A549 (cell line): ENCODE measurements around the gene ZFPM1. TPM values are rescaled to one million over a fixed set of nuclear protein-coding genes. Genes with fewer than 3 reads are reported as not detected.
A peak's percentile ranks its signal among the peaks of the same experiment; 100 is the strongest.

ENCODE experiments used
- ATAC-seq, 2 experiments: fragments of 200-7000 bp in 1 of 2; fragments of >200 bp in 1 of 2; cut with Nextera tagmentation in 1 of 2; cut with Tn5 transposase in 1 of 2; 3 replicates each; pipeline versions ENCODE4 v1.8.0 to v1.9.1; 2018 to 2020; ENCODE audit warnings: mild to moderate bottlenecking in 1 of 2, moderate library complexity in 1 of 2
- CTCF ChIA-PET: fragments of 300-600 bp; sonication (Branson Sonifier 250); formaldehyde crosslinking; extraction: SDS; loops from one replicate; lab custom pipeline; 2021; ENCODE audit warnings: antibody characterized with exemption, inconsistent platforms; lab: Yijun Ruan, JAX
- POLR2A ChIA-PET: fragments of 350-600 bp; formaldehyde crosslinking; extraction: SDS; loops from one replicate; lab custom pipeline; 2021; ENCODE audit warnings: antibody characterized with exemption, inconsistent platforms; lab: Yijun Ruan, JAX
- DNase-seq, 2 experiments: peaks; one replicate each; pipeline versions ENCODE4 v3.0.0 to v3.0.0-alpha.2; 2011 to 2016; ENCODE audit warnings: low read depth in 1 of 2, low spot score in 1 of 2
- FAIRE-seq: peaks from 2 replicates; lab custom pipeline; 2011; peaks lifted over from hg19 to GRCh38; lab: Jason Lieb, UNC
- H3K27ac ChIP-seq, 2 experiments: fragments of >200 bp; sonication (Bioruptor Twin); formaldehyde crosslinking; 3 replicates each; pipeline ENCODE4 v1.5.1; 2016 to 2017
- H3K4me1 ChIP-seq: fragments of >200 bp; sonication (Bioruptor Twin); formaldehyde crosslinking; 3 replicates; pipeline ENCODE4 v1.6.1; 2016
- H3K4me2 ChIP-seq: fragments of >200 bp; sonication (Bioruptor Twin); formaldehyde crosslinking; 3 replicates; pipeline ENCODE4 v1.6.1; 2016
- H3K4me3 ChIP-seq: fragments of >200 bp; sonication (Bioruptor Twin); formaldehyde crosslinking; 3 replicates; pipeline ENCODE4 v1.5.1; 2016
- H3K9me3 ChIP-seq: fragments of >200 bp; sonication (Bioruptor Twin); formaldehyde crosslinking; 3 replicates; pipeline ENCODE4 v1.6.1; 2016
- CBX2 ChIP-seq: fragments of 200-600 bp; sonication (generic); IDR thresholded peaks from 2 replicates; pipeline ENCODE4 v1.6.1; 2016; ENCODE audit warnings: low read depth, mild to moderate bottlenecking, borderline replicate concordance
- CEBPB ChIP-seq, 2 experiments: fragments of >200 bp in 1 of 2; sonication (Bioruptor Twin) in 1 of 2; formaldehyde crosslinking in 1 of 2; IDR thresholded peaks; 2 replicates each; pipeline ENCODE4 v1.6.1; 2012 to 2016
- CHD2 ChIP-seq: fragments of 150-350 bp; IDR thresholded peaks from 2 replicates; pipeline ENCODE4 v1.6.1; 2014; ENCODE audit warnings: low read length; ENCODE audit not compliant: partially characterized antibody
- EP300 ChIP-seq, 2 experiments: fragments of >200 bp; sonication (Bioruptor Twin); formaldehyde crosslinking; IDR thresholded peaks; 2 replicates in 1 of 2; 3 replicates in 1 of 2; pipeline ENCODE4 v1.6.1; 2016 to 2017
- ESRRA ChIP-seq: fragments of 150-350 bp; IDR thresholded peaks from 2 replicates; pipeline ENCODE4 v1.6.1; 2014; ENCODE audit warnings: mild to moderate bottlenecking, low read length, borderline replicate concordance
- GATA3 ChIP-seq: IDR thresholded peaks from 2 replicates; pipeline ENCODE4 v1.6.1; 2012; ENCODE audit warnings: borderline replicate concordance
- HOXB13 ChIP-seq: fragments of 250-450 bp; sonication (Bioruptor Pico); IDR thresholded peaks from 2 replicates; pipeline ENCODE4 v1.5.0; 2020; ENCODE audit warnings: low read depth, mild to moderate bottlenecking, moderate library complexity
- JUNB ChIP-seq: fragments of >200 bp; sonication (Bioruptor Twin); formaldehyde crosslinking; IDR thresholded peaks from 2 replicates; pipeline ENCODE4 v1.6.1; 2016
- KDM5A ChIP-seq: fragments of 200-600 bp; sonication (generic); IDR thresholded peaks from 2 replicates; pipeline ENCODE4 v1.6.1; 2016; ENCODE audit warnings: antibody characterized with exemption, mild to moderate bottlenecking
- MAFK ChIP-seq: fragments of 450-650 bp; IDR thresholded peaks from 2 replicates; pipeline ENCODE4 v1.6.1; 2014; ENCODE audit not compliant: partially characterized antibody
- NFE2L2 ChIP-seq: fragments of 150-350 bp; conservative IDR thresholded peaks from 2 replicates; pipeline ENCODE4 v1.6.1; 2014; ENCODE audit warnings: low read length
- NPAS2 ChIP-seq: fragments of 250-450 bp; sonication (Bioruptor Pico); IDR thresholded peaks from 2 replicates; pipeline ENCODE4 v1.8.0; 2022; ENCODE audit warnings: mild to moderate bottlenecking, moderate library complexity, borderline replicate concordance
- PHF8 ChIP-seq: fragments of 200-600 bp; sonication (generic); IDR thresholded peaks from 2 replicates; pipeline ENCODE4 v1.6.1; 2016; ENCODE audit warnings: low read depth, mild to moderate bottlenecking, antibody characterized with exemption, moderate library complexity, borderline replicate concordance
- RCOR1 ChIP-seq: fragments of 150-350 bp; IDR thresholded peaks from 2 replicates; pipeline ENCODE4 v1.6.1; 2014; ENCODE audit warnings: antibody characterized with exemption, low read length, low read depth
- RFX5 ChIP-seq: fragments of 450-650 bp; IDR thresholded peaks from 2 replicates; pipeline ENCODE4 v1.7.1; 2014; ENCODE audit warnings: antibody characterized with exemption, mild to moderate bottlenecking, moderate library complexity
- SMC3 ChIP-seq: fragments of >200 bp; sonication (Bioruptor Twin); formaldehyde crosslinking; IDR thresholded peaks from 3 replicates; pipeline ENCODE4 v1.6.1; 2018; ENCODE audit warnings: inconsistent platforms
- SREBF2 ChIP-seq: fragments of 450-650 bp; IDR thresholded peaks from 2 replicates; pipeline ENCODE4 v1.6.1; 2014; ENCODE audit warnings: mild to moderate bottlenecking, moderate library complexity
- ZC3H11A ChIP-seq: fragments of 450-650 bp; IDR thresholded peaks from 2 replicates; pipeline ENCODE4 v1.6.1; 2014; ENCODE audit warnings: antibody characterized with exemption, mild to moderate bottlenecking
- ZFP36 ChIP-seq: fragments of 450-650 bp; IDR thresholded peaks from 2 replicates; pipeline ENCODE4 v1.6.1; 2014; ENCODE audit warnings: borderline replicate concordance; ENCODE audit not compliant: partially characterized antibody
- WGBS: methylation state at CpG from one replicate; pipeline ENCODE4 v1.1.6; 2017; ENCODE audit errors: missing lambda C conversion rate; 5-methylcytosine and 5-hydroxymethylcytosine counted together
- polyA plus RNA-seq, 4 experiments: library from polyadenylated mRNA; depleted of rRNA in 3 of 4; stranded (reverse); fragments of >200 nt; fragmentation: RNase III in 1 of 4; extraction: RNeasy Plus Mini Kit Qiagen cat#74134 plus additional on column Dnase treatment in 1 of 4; gene quantifications; 2 replicates in 3 of 4; 3 replicates in 1 of 4; pipeline ENCODE4 v1.2.3, GENCODE V29; 2011 to 2017
- TF ChIP-seq, protein P1 (sequence below): fragments of >200 bp; sonication (Bioruptor Twin); formaldehyde crosslinking; IDR thresholded peaks from 3 replicates; pipeline ENCODE4 v1.6.1; 2016
- TF ChIP-seq, protein P2 (sequence below): IDR thresholded peaks from 2 replicates; pipeline ENCODE4 v1.6.1; 2012
- TF ChIP-seq, protein P3 (sequence below): IDR thresholded peaks from 2 replicates; pipeline ENCODE4 v1.6.1; 2012; ENCODE audit warnings: low read depth, borderline replicate concordance

The ZFPM1 gene
- polyA plus RNA-seq, 2 of the 4 experiments (the other 2 are of a cell fraction), result 0.36 to 2.5 TPM

DNA sequence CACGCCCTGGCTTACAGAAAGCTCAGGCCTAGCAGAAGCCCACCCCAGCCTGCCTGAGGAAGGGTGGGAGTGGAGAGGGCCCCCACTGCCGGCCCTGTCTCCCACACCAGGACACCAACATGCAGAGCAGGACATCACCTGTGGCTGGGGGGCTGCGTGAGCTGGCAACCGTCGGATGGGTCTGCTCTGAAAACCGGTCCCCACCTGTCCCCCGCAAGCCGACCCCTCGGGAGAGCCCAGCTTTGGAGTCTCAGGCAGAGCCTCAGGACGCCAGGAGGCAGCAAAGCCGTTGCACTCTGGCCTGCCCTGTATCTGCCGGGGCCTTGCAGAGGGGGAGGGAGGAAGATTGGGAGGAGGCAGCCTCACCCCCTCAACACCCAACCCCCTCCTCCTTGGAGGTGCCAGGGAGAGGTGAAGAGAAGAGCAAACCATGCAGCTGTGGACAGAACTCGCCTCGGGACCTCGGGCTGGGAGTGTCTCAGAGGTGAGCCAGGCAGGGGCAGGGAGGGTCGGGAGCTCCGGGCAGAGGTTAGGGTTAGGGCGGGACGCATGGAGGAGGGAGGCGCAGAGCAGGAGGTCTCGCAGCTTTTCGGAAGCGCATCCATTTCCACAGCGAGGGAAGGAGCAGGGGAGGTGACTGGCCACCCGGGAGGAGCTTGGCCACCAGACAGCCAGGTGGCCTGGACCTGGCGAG, 86.7 kb downstream of the ZFPM1 start:
- CTCF ChIA-PET, result interaction anchor here (1.1 to 2.2 kb wide), 4 partner anchors 9 to 72 kb away, joined by 3 to 12 read pairs (median 4); no protein-coding TSS in a partner anchor
- DNase-seq (no peak), ATAC-seq (peak; percentile 22 to 39; a peak in 4 of 6 replicates), FAIRE-seq (no peak)
- no peak for TF ChIP-seq ESRRA
- no peak for TF ChIP-seq EP300 (IDR thresholded peaks at IDR 0.05)
- no peak for TF ChIP-seq KDM5A
- TF ChIP-seq GATA3, result no peak
- TF ChIP-seq RFX5, result no peak
- no peak for TF ChIP-seq CHD2
- Histone ChIP-seq H3K4me2 (no peak overlapping the region), H3K4me1 (peaks cover 10% of the 10 kb centered on the region; the same call in 2 of the 3 replicates), H3K4me3 (no peak overlapping the region), H3K9me3 (peaks cover 31% of the 10 kb centered on the region), H3K27ac (no peak overlapping the region)
- WGBS, result 62% methylated on average over 17 of the region's 26 CpGs
- POLR2A ChIA-PET, result no interaction called here

DNA sequence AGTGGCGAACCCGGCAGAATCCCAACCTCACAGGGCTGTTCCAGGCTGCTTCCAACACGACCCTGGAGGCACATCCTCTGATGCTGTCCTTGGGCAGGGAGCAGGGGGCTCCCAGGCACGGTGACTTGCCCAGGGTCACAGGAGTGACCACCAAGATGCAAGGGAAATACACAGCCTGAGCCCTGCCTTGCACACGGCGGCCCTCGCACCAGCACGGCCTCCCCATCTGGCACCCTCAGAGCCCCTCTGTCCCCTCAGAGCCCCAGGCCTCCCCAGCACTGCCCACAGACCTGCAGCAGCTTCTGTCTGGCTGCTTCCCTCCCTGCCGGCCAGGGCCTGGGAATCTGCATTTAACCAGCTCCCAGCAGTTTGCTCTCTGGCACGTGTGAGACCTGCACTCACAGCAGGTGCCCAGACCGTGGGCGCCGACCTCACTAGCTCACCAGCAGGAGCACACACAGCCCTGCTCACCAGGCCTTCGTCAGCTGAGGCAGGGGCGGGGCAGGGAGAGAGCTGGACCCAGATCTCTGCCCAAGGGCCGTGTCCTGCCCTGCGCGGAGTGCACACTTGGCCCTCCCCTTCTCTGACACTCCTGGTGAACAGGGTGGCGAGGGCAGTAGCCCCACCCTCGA, 87.4 kb downstream of the ZFPM1 start:
- H3K4me2 ChIP-seq, result no peak overlapping the region
- peak; percentile 2 to 4; a peak in 3 of 6 replicates for ATAC-seq
- no peak for FAIRE-seq
- no peak for DNase-seq
- TF ChIP-seq GATA3 (no peak), JUNB (no peak), NFE2L2 (no peak), CBX2 (no peak), NPAS2 (CRISPR knock-in tag) (no peak), PHF8 (no peak), ZFP36 (no peak), CEBPB (IDR thresholded peaks at IDR 0.05) (no peak), MAFK (no peak), ZC3H11A (no peak), CHD2 (no peak), RCOR1 (no peak), EP300 (IDR thresholded peaks at IDR 0.05) (no peak), RFX5 (no peak), SMC3 (no peak), HOXB13 (CRISPR knock-in tag) (no peak), SREBF2 (no peak)
- TF ChIP-seq, protein P1, sequence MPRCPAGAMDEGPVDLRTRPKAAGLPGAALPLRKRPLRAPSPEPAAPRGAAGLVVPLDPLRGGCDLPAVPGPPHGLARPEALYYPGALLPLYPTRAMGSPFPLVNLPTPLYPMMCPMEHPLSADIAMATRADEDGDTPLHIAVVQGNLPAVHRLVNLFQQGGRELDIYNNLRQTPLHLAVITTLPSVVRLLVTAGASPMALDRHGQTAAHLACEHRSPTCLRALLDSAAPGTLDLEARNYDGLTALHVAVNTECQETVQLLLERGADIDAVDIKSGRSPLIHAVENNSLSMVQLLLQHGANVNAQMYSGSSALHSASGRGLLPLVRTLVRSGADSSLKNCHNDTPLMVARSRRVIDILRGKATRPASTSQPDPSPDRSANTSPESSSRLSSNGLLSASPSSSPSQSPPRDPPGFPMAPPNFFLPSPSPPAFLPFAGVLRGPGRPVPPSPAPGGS, result no peak
- TF ChIP-seq, protein P2, sequence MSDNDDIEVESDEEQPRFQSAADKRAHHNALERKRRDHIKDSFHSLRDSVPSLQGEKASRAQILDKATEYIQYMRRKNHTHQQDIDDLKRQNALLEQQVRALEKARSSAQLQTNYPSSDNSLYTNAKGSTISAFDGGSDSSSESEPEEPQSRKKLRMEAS, result no peak
- TF ChIP-seq, protein P3, sequence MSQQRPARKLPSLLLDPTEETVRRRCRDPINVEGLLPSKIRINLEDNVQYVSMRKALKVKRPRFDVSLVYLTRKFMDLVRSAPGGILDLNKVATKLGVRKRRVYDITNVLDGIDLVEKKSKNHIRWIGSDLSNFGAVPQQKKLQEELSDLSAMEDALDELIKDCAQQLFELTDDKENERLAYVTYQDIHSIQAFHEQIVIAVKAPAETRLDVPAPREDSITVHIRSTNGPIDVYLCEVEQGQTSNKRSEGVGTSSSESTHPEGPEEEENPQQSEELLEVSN, result no peak
- H3K4me3 ChIP-seq, result no peak overlapping the region
- ChIA-PET POLR2A (no interaction called here), CTCF (interaction anchor here (1.1 to 1.5 kb wide), 3 partner anchors 9 to 73 kb away, joined by 3 to 5 read pairs (median 4); no protein-coding TSS in a partner anchor)
- H3K9me3 ChIP-seq, result peaks cover 33% of the 10 kb centered on the region
- 56% methylated on average over 10 of the region's 20 CpGs for WGBS
- H3K27ac ChIP-seq, result no peak overlapping the region
- H3K4me1 ChIP-seq, result peaks cover 3% of the 10 kb centered on the region; the same call in 2 of the 3 replicates
